ENCODE results near the gene UNC5C. TPM values are rescaled to one million over a fixed set of nuclear protein-coding genes. Genes with fewer than 3 reads are reported as not detected.

UNC5C gene
- not detected for total RNA-seq

GRCh38 chr4:95548738-95549245, at the start of gene UNC5C:
TSS of gene UNC5C (minus strand) at chr4:95548973.
- H3K36me3 Mint-ChIP-seq = peaks cover 0 to 5% of the 10 kb centered on the region in 2 donors

GRCh38 chr4:95596676-95597075, 47.9 kb upstream of the UNC5C start:
- no peaks in the 10 kb centered on the region for H3K9me3 Mint-ChIP-seq
- ATAC-seq (no peak), DNase-seq (ENCODE audit: low spot score in 2 of 2) (no peak)
- H3K36me3 Mint-ChIP-seq = no peaks in the 10 kb centered on the region
- H3K27ac Mint-ChIP-seq = no peak overlapping the region

More at GRCh38 chr4:95548738-95549245, at the start of gene UNC5C:
- no peak within 1 kb of the TSS for H3K27ac Mint-ChIP-seq
- DNase-seq (ENCODE audit: low spot score in 2 of 2) (peak in 1 of 2 donors; percentile 3), ATAC-seq (peak in 1 of 2 donors; percentile 39)
- no peaks in the 10 kb centered on the region for H3K9me3 Mint-ChIP-seq

- Mint-ChIP-seq H3K36me3 (no peaks in the 10 kb centered on the region), H3K9me3 (no peaks in the 10 kb centered on the region), H3K27ac (no peak overlapping the region)
- no peak for ATAC-seq
- DNase-seq (ENCODE audit: low spot score in 2 of 2) = no peak
Observed at GRCh38 chr4:95594629-95595028, 45.9 kb upstream of the UNC5C start.

- Mint-ChIP-seq H3K27ac (no peak overlapping the region), H3K9me3 (no peaks in the 10 kb centered on the region), H3K36me3 (no peaks in the 10 kb centered on the region)
- no peak for DNase-seq (ENCODE audit: low spot score in 2 of 2)
- ATAC-seq = no peak
Observed at GRCh38 chr4:95594013-95594412, 45.2 kb upstream of the UNC5C start.

GRCh38 chr4:95591278-95591677, 42.5 kb upstream of the UNC5C start:
- no peaks in the 10 kb centered on the region for H3K36me3 Mint-ChIP-seq
- no peaks in the 10 kb centered on the region for H3K9me3 Mint-ChIP-seq
- DNase-seq (ENCODE audit: low spot score in 2 of 2) (no peak), ATAC-seq (no peak)
- no peak overlapping the region for H3K27ac Mint-ChIP-seq

GRCh38 chr4:95590615-95591014, 41.8 kb upstream of the UNC5C start:
- no peak overlapping the region for H3K27ac Mint-ChIP-seq
- DNase-seq (ENCODE audit: low spot score in 2 of 2) (no peak), ATAC-seq (no peak)
- no peaks in the 10 kb centered on the region for H3K36me3 Mint-ChIP-seq
- no peaks in the 10 kb centered on the region for H3K9me3 Mint-ChIP-seq

- Mint-ChIP-seq H3K36me3 (peaks cover 0 to 4% of the 10 kb centered on the region in 2 donors), H3K9me3 (no peaks in the 10 kb centered on the region), H3K27ac (no peak overlapping the region)
- DNase-seq (ENCODE audit: low spot score in 2 of 2) (no peak), ATAC-seq (peak; percentile 31 to 53)
Observed at GRCh38 chr4:95585016-95585695, 36.4 kb upstream of the UNC5C start.

- DNase-seq (ENCODE audit: low spot score in 2 of 2) (no peak), ATAC-seq (no peak)
- Mint-ChIP-seq H3K27ac (no peak overlapping the region), H3K36me3 (peaks cover 7 to 24% of the 10 kb centered on the region in 2 donors), H3K9me3 (peaks cover 29 to 36% of the 10 kb centered on the region in 2 donors)
Observed at GRCh38 chr4:95580226-95580625, 31.5 kb upstream of the UNC5C start.

- H3K36me3 Mint-ChIP-seq = peaks cover 0 to 20% of the 10 kb centered on the region in 2 donors
- DNase-seq (ENCODE audit: low spot score in 2 of 2) (no peak), ATAC-seq (no peak)
- H3K9me3 Mint-ChIP-seq = peaks cover 24 to 35% of the 10 kb centered on the region in 2 donors
- H3K27ac Mint-ChIP-seq = no peak overlapping the region
Observed at GRCh38 chr4:95572304-95572991, 23.7 kb upstream of the UNC5C start.

GRCh38 chr4:95571577-95571976, 22.8 kb upstream of the UNC5C start:
- ATAC-seq = no peak
- peaks cover 0 to 20% of the 10 kb centered on the region in 2 donors for H3K36me3 Mint-ChIP-seq
- DNase-seq (ENCODE audit: low spot score in 2 of 2) = no peak
- peaks cover 19 to 32% of the 10 kb centered on the region in 2 donors for H3K9me3 Mint-ChIP-seq
- H3K27ac Mint-ChIP-seq = no peak overlapping the region

GRCh38 chr4:95563638-95564337, 15.0 kb upstream of the UNC5C start:
- DNase-seq (ENCODE audit: low spot score in 2 of 2) (no peak), ATAC-seq (no peak)
- peaks cover 0 to 5% of the 10 kb centered on the region in 2 donors for H3K36me3 Mint-ChIP-seq
- no peak overlapping the region for H3K27ac Mint-ChIP-seq
- H3K9me3 Mint-ChIP-seq = peaks cover 12 to 14% of the 10 kb centered on the region in 2 donors

GRCh38 chr4:95560774-95561173, 12.0 kb upstream of the UNC5C start:
- no peak for DNase-seq (ENCODE audit: low spot score in 2 of 2)

GRCh38 chr4:95556207-95556859, 7.6 kb upstream of the UNC5C start:
- ATAC-seq (no peak), DNase-seq (ENCODE audit: low spot score in 2 of 2) (no peak)
- Mint-ChIP-seq H3K9me3 (peaks cover 0 to 4% of the 10 kb centered on the region in 2 donors), H3K36me3 (no peaks in the 10 kb centered on the region), H3K27ac (no peak overlapping the region)

More at GRCh38 chr4:95560774-95561173, 12.0 kb upstream of the UNC5C start:
- peaks cover 0 to 5% of the 10 kb centered on the region in 2 donors for H3K36me3 Mint-ChIP-seq
- H3K9me3 Mint-ChIP-seq = peaks cover 10 to 12% of the 10 kb centered on the region in 2 donors
- no peak overlapping the region for H3K27ac Mint-ChIP-seq
- no peak for ATAC-seq

- ATAC-seq (no peak), DNase-seq (ENCODE audit: low spot score in 2 of 2) (no peak)
- Mint-ChIP-seq H3K36me3 (peaks cover 0 to 5% of the 10 kb centered on the region in 2 donors), H3K9me3 (peaks cover 0 to 4% of the 10 kb centered on the region in 2 donors), H3K27ac (no peak overlapping the region)
Observed at GRCh38 chr4:95552942-95553550, 4.3 kb upstream of the UNC5C start.

GRCh38 chr4:95551653-95552052, 2.9 kb upstream of the UNC5C start:
- no peak for DNase-seq (ENCODE audit: low spot score in 2 of 2)
- no peak for ATAC-seq
- Mint-ChIP-seq H3K36me3 (peaks cover 0 to 5% of the 10 kb centered on the region in 2 donors), H3K9me3 (peaks cover 0 to 4% of the 10 kb centered on the region in 2 donors), H3K27ac (no peak overlapping the region)
